Bronchial epithelial cell (primary cell): ENCODE results near the gene CALD1. TPM values are rescaled to one million over a fixed set of nuclear protein-coding genes. Genes with fewer than 3 reads are reported as not detected.
"Not testable (repeated sequence)": the region's sequence is repeated elsewhere in the genome, so short reads cannot be mapped to it uniquely, and the experiment has no call there.

Experiments used
- DNase-seq: peaks from one replicate; pipeline ENCODE4 v3.0.0-alpha.2; 2010; ENCODE audit warnings: low read depth
- FAIRE-seq: peaks from 2 replicates; lab custom pipeline; 2011; peaks lifted over from hg19 to GRCh38; lab: Jason Lieb, UNC
- H3K27me3 ChIP-seq: 2 replicates; pipeline ENCODE4 v1.5.1; 2011; ENCODE audit warnings: low read length; ENCODE audit not compliant: control insufficient read depth, insufficient read depth
- H3K36me3 ChIP-seq: 2 replicates; pipeline ENCODE4 v1.5.1; 2011; ENCODE audit warnings: low read length; ENCODE audit not compliant: control insufficient read depth, insufficient read depth
- H3K4me3 ChIP-seq: 2 replicates; pipeline ENCODE4 v1.5.1; 2011; ENCODE audit warnings: mild to moderate bottlenecking, low read depth, low read length, control low read depth
- total RNA-seq: library from RNA; depleted of rRNA; stranded (reverse); fragments of >200 nt; gene quantifications from 2 replicates; pipeline ENCODE4 v1.2.1, GENCODE V29; 2014
- TF ChIP-seq, protein P1 (sequence below): IDR thresholded peaks from 2 replicates; pipeline ENCODE4 v1.5.1; 2011; ENCODE audit warnings: mild to moderate bottlenecking, moderate library complexity, low read length, control low read depth, inconsistent platforms; ENCODE audit not compliant: insufficient read depth, severe bottlenecking

The CALD1 gene
- total RNA-seq, 1 donor from 2014 or later = 71.3 TPM

DNA sequence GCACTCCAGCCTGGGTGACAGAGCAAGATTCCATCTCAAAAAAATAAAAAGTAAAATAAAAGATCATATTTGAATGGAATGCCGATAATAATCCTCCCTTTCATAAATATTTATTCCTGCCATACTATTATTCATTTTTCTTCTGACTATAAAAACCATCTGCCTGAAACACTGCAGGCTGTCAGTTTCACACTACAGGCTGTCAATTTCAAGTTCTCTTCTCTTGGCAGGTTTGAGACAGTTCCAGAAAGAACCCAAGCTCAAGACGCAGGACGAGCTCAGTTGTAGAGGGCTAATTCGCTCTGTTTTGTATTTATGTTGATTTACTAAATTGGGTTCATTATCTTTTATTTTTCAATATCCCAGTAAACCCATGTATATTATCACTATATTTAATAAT is 188.7 kb downstream of the CALD1 start:
- Histone ChIP-seq H3K36me3 (peaks cover 6% of the 10 kb centered on the region), H3K4me3 (no peak overlapping the region), H3K27me3 (no peaks in the 10 kb centered on the region)
- DNase-seq = no peak
- FAIRE-seq = no peak
- TF ChIP-seq, protein P1, sequence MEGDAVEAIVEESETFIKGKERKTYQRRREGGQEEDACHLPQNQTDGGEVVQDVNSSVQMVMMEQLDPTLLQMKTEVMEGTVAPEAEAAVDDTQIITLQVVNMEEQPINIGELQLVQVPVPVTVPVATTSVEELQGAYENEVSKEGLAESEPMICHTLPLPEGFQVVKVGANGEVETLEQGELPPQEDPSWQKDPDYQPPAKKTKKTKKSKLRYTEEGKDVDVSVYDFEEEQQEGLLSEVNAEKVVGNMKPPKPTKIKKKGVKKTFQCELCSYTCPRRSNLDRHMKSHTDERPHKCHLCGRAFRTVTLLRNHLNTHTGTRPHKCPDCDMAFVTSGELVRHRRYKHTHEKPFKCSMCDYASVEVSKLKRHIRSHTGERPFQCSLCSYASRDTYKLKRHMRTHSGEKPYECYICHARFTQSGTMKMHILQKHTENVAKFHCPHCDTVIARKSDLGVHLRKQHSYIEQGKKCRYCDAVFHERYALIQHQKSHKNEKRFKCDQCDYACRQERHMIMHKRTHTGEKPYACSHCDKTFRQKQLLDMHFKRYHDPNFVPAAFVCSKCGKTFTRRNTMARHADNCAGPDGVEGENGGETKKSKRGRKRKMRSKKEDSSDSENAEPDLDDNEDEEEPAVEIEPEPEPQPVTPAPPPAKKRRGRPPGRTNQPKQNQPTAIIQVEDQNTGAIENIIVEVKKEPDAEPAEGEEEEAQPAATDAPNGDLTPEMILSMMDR = no peak

DNA sequence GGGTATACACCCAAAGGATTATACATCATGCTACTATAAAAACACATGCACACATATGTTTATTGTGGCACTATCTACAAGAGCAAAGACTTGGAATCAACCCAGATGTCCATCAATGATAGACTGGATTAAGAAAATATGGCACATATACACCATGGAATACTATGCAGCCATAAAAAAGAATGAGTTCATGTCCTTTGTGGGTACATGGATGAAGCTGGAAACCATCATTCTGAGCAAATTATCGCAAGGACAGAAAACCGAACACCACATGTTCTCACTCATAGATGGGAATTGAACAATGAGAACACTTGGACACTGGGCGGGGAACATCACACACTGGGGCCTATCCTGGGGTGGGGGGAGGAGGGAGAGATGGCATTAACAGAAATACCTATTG is 202.2 kb downstream of the CALD1 start:
- not testable (repeated sequence) for H3K27me3 ChIP-seq, H3K36me3 ChIP-seq, H3K4me3 ChIP-seq, DNase-seq, FAIRE-seq

DNA sequence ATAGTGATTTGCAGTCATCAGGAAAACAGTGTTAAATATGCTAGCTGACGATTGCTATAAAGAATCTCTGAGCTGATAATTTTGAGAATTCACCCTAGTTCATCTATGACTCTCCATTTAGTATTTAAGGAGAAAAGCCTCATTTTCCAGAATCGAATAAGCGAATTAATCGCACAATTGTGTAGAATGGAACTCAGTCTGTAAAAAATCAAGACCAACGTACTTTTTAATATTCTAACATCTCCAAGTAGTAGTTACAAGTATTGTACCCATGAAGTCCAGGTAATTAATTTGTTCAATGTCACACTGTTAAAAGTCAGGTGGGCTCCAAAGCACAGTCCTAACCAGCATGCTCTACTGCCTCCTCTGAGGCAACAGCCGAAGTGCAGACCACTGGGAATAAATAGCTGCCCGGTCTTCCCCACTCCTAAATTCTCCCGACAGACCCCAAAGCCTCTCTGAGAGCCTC is 206.5 kb downstream of the CALD1 start:
- H3K27me3 ChIP-seq = no peaks in the 10 kb centered on the region
- DNase-seq = no peak
- H3K36me3 ChIP-seq = no peaks in the 10 kb centered on the region
- no peak for FAIRE-seq
- H3K4me3 ChIP-seq = peak overlapping the region; percentile 88
- TF ChIP-seq, protein P1 = no peak

DNA sequence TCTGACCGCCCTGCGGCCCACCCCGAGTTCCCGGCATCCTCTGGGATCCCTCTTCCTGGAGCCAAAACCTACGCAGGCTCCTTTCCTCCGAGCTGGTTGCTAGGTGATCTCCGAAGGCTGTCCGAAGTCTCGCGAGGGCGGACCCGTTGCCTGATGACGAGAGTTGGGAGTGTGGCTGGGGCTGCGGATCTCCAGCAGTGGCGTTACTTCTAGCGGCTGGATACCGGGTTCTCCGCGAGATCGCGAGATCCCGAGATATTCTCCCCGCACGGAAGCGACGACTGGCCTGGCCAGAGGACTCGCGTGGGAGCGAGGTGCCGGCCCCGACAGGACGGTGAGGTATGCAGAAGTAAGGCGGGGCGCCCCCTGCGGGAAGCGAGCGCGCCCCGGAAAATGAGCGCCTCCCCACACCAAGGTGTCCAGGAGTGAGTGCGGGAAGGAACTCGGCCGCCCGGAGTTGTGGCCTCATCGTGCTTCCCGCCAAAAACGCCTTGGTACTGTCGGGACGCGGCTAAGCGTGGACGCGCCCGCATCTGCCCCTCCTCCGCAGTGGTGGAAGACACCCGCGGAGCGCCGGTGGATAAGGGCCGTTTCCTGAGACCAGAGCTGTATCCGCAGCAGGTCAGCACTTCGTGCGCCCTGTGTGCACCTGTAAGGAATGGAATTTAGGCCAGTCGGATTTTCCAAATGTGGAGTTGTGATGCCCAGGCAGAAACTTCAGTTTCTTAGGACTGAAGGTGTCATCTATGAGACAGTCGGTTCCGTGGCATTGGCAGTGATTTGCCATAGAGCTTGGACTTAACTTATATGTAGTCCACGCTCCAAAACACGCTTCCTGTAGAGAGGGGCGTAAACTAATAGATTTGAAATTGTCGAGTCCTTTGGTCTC is 207.2 kb downstream of the CALD1 start, which contains the start of gene AGBL3:
AGBL3 (plus strand) TSS at position 146 of the 889 bp plus-strand sequence. CDS start 1,426 bp downstream, outside the sequence.
- DNase-seq = peak; percentile 88
- no peak for FAIRE-seq
- peak within 1 kb of the TSS; percentile 88 for H3K4me3 ChIP-seq
- TF ChIP-seq, protein P1 = peak; percentile 85
- no peaks in the 10 kb centered on the region for H3K27me3 ChIP-seq
- no peaks in the 10 kb centered on the region for H3K36me3 ChIP-seq

DNA sequence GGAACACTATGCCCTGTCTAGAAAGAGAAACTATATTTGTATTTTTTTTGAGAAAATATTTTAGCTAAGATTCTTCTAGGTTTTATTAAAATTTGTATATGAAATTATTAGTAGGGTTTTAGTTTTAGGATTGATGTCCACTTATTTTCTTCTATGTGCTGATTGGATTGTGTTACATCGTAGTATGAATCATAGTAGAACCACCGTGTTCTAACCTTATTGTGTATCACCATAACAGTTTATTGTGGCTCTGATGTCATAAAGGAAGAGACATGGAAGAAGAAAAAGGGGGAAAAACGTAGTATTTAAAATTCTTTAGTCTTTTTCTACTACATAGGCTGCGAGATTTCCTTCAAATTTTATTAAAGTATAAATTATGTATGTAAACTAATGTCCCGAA is 208.7 kb downstream of the CALD1 start:
- TF ChIP-seq, protein P1 = no peak
- DNase-seq = peak; percentile 11
- H3K4me3 ChIP-seq = no peak overlapping the region
- no peaks in the 10 kb centered on the region for H3K36me3 ChIP-seq
- H3K27me3 ChIP-seq = no peaks in the 10 kb centered on the region
- FAIRE-seq = no peak

DNA sequence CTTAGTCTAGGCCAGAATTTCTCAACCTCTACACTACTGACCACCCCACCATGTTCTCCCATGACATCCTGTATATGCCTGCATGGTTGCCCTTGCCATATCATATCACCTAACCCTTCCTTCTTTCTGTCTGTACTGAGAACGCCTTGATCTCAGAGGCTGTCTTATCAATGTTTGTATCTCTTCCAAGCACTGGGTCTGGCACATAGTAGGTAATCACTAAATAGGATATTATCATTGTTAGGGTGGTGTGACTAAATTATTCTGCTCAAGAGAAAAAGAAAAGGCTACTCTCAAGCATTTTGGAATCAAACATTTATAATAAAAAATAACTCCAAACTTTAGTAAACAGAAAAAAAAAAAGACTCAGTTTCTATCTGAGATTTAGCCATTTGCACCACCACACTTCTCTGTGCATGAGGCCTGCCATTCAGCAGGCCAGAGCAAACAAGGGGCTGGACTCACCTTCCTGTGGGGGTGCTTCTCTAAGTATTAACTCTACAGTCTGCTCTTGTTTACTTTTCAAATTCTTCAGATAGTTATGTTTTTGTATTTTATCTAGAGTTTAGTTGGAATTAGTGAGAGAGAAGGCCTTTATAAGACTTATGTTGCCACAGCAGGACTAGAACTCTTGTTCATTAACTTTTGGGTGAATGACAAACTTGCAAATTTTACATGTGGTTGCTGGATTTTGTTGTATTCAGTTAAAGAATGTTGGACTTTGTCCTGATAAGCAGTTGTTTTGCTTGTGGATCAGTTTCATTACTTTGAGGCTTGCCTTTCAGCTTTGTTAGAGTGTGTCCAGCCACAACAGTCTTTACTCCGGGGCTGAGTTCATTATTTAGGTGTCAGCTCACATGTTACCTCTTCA is 212.3 kb downstream of the CALD1 start:
- no peak for DNase-seq
- TF ChIP-seq, protein P1 = no peak
- H3K4me3 ChIP-seq = no peak overlapping the region
- peaks cover 1% of the 10 kb centered on the region for H3K36me3 ChIP-seq
- no peaks in the 10 kb centered on the region for H3K27me3 ChIP-seq
- no peak for FAIRE-seq
